ENCODE data around the gene USO1.

The USO1 gene, protein sequence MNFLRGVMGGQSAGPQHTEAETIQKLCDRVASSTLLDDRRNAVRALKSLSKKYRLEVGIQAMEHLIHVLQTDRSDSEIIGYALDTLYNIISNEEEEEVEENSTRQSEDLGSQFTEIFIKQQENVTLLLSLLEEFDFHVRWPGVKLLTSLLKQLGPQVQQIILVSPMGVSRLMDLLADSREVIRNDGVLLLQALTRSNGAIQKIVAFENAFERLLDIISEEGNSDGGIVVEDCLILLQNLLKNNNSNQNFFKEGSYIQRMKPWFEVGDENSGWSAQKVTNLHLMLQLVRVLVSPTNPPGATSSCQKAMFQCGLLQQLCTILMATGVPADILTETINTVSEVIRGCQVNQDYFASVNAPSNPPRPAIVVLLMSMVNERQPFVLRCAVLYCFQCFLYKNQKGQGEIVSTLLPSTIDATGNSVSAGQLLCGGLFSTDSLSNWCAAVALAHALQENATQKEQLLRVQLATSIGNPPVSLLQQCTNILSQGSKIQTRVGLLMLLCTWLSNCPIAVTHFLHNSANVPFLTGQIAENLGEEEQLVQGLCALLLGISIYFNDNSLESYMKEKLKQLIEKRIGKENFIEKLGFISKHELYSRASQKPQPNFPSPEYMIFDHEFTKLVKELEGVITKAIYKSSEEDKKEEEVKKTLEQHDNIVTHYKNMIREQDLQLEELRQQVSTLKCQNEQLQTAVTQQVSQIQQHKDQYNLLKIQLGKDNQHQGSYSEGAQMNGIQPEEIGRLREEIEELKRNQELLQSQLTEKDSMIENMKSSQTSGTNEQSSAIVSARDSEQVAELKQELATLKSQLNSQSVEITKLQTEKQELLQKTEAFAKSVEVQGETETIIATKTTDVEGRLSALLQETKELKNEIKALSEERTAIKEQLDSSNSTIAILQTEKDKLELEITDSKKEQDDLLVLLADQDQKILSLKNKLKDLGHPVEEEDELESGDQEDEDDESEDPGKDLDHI

DNA sequence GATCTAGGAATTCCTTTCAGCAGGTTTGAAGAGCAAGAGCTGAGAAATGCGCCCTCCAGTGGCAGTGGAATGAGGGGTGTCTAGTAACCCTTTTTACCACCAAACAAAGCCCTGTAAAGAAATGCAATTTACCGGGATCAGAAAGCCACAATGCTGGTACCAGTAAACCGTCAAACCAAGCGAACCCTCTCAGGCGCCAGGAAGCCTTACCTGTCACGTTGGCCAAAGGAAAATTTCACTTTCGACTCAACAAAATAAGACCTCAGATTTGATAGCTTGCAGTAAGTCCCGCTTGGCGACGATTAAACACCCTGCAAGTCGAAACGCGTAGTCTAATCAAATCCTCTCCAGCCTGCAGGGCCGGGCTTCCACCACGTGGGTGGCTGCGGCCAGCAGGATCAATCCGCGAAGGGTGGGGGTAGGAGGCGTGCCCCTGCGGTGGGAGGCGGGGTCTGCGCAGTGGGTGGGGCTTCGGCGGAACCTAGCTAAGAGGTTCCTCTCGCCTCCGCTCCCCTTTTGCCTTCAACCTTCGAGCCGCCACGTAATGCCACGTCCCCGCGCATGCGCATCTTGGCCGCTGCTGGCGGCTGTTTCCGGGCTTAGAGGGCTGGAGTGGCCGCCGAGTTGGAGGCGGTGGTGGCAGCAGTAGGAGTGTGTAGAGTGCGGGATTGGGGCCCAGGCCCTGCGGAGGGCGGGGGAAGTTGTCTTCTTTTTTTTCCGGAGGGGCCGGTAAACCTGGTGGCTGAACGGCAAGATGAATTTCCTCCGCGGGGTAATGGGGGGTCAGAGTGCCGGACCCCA, at the start of gene USO1:
Gene USO1 (plus strand): TSS at position 512 of the 801 bp plus-strand sequence. CDS start 243 bp downstream, at position 755.
- Histone ChIP-seq H3K9ac (ENCODE audit: low read length) (peak within 1 kb of the TSS; percentile 87), H3K9me3 (ENCODE audit: insufficient read depth, low read length) (no peaks in the 10 kb centered on the region), H3K27ac (ENCODE audit: low read length) (peak within 1 kb of the TSS; percentile 82), H3K4me1 (ENCODE audit: low read length) (peaks cover 32% of the 10 kb centered on the region), H3K79me2 (ENCODE audit: low read length) (peaks cover 60% of the 10 kb centered on the region), H3K4me3 (ENCODE audit: low read length) (peak within 1 kb of the TSS; percentile 86), H3K36me3 (replicated peaks; ENCODE audit: low read depth, low read length) (peaks cover 4% of the 10 kb centered on the region), H3K27me3 (ENCODE audit: low read depth, low read length) (no peaks in the 10 kb centered on the region), H3K4me2 (ENCODE audit: low read length) (peak within 1 kb of the TSS; percentile 80), H2AFZ (ENCODE audit: low read depth, low read length) (peak within 1 kb of the TSS; percentile 98), H4K20me1 (ENCODE audit: insufficient read depth, low read length) (peaks cover 7% of the 10 kb centered on the region)
- TF ChIP-seq, protein P1, sequence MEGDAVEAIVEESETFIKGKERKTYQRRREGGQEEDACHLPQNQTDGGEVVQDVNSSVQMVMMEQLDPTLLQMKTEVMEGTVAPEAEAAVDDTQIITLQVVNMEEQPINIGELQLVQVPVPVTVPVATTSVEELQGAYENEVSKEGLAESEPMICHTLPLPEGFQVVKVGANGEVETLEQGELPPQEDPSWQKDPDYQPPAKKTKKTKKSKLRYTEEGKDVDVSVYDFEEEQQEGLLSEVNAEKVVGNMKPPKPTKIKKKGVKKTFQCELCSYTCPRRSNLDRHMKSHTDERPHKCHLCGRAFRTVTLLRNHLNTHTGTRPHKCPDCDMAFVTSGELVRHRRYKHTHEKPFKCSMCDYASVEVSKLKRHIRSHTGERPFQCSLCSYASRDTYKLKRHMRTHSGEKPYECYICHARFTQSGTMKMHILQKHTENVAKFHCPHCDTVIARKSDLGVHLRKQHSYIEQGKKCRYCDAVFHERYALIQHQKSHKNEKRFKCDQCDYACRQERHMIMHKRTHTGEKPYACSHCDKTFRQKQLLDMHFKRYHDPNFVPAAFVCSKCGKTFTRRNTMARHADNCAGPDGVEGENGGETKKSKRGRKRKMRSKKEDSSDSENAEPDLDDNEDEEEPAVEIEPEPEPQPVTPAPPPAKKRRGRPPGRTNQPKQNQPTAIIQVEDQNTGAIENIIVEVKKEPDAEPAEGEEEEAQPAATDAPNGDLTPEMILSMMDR (IDR thresholded peaks at IDR 0.05; ENCODE audit: low read depth, low read length), result peak; percentile 89
- TF ChIP-seq EZH2phosphoT487 (IDR thresholded peaks at IDR 0.05; ENCODE audit: low read depth), result no peak

DNA sequence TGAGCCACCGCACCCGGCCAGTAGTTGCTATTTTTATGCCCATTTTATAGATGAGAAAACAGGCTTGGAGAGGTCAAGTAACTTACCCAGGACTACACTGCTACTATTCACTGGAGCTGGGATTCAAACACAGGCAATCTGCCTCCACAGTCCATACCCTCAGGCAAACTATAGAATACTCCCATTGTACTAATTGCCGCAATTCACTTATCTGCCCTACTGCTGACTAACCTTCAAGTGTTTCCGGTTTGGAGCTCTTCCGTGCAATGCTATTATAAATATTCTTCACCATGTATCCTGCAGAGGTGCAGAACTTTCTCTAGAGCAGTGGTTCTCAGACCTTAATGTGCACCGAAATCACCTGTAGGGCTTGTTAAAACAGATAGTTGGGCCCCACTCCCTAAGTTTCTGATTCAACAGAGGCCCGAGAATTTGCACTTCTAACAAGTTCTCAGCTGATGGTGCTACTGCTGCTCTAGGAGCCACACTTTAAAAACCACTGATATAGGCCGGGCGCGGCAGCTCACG, 49.3 kb upstream of the USO1 start:
- Histone ChIP-seq H3K4me3 (ENCODE audit: low read length) (no peak overlapping the region), H3K79me2 (ENCODE audit: low read length) (peaks cover 37% of the 10 kb centered on the region), H3K36me3 (replicated peaks; ENCODE audit: low read depth, low read length) (no peaks in the 10 kb centered on the region), H3K4me1 (ENCODE audit: low read length) (peaks cover 22% of the 10 kb centered on the region), H2AFZ (ENCODE audit: low read depth, low read length) (no peak overlapping the region), H3K27me3 (ENCODE audit: low read depth, low read length) (no peaks in the 10 kb centered on the region), H3K4me2 (ENCODE audit: low read length) (no peak overlapping the region), H3K9me3 (ENCODE audit: insufficient read depth, low read length) (no peaks in the 10 kb centered on the region), H3K27ac (ENCODE audit: low read length) (no peak overlapping the region), H3K9ac (ENCODE audit: low read length) (no peak overlapping the region), H4K20me1 (ENCODE audit: insufficient read depth, low read length) (peaks cover 22% of the 10 kb centered on the region)
- TF ChIP-seq EZH2phosphoT487 (IDR thresholded peaks at IDR 0.05; ENCODE audit: low read depth), result no peak
- TF ChIP-seq, protein P1 (IDR thresholded peaks at IDR 0.05; ENCODE audit: low read depth, low read length), result no peak

DNA sequence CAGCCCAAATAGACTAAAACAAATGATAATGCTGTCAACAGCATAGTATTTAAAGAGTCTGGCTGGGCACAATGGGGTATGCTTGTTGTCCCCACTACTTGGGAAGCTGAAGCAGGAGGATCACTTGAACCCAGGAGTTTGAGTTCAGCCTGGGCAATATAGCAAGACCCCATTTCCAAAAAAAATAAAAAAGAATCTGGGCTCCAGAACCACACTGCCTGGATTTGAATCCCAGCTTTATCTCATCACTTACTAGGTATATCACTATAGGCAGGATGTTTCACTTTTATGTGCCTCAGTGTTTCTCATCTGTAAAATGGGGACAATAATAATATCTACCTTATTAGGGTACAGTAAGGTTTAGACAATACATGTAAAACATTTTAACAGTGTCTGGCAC, 45.9 kb upstream of the USO1 start:
- Histone ChIP-seq H3K4me1 (ENCODE audit: low read length) (peaks cover 5% of the 10 kb centered on the region), H3K27me3 (ENCODE audit: low read depth, low read length) (no peaks in the 10 kb centered on the region), H3K9ac (ENCODE audit: low read length) (no peak overlapping the region), H3K4me2 (ENCODE audit: low read length) (no peak overlapping the region), H2AFZ (ENCODE audit: low read depth, low read length) (no peak overlapping the region), H4K20me1 (ENCODE audit: insufficient read depth, low read length) (no peaks in the 10 kb centered on the region), H3K9me3 (ENCODE audit: insufficient read depth, low read length) (no peaks in the 10 kb centered on the region), H3K27ac (ENCODE audit: low read length) (no peak overlapping the region), H3K36me3 (replicated peaks; ENCODE audit: low read depth, low read length) (no peaks in the 10 kb centered on the region), H3K4me3 (ENCODE audit: low read length) (no peak overlapping the region), H3K79me2 (ENCODE audit: low read length) (peaks cover 6% of the 10 kb centered on the region)
- TF ChIP-seq, protein P1 (IDR thresholded peaks at IDR 0.05; ENCODE audit: low read depth, low read length), result no peak
- no peak for TF ChIP-seq EZH2phosphoT487 (IDR thresholded peaks at IDR 0.05; ENCODE audit: low read depth)
